Measurements from ENCODE around the gene TLE4.

Gene TLE4

GRCh38 chr9:79719989-79720388 lies 148.2 kb downstream of the TLE4 start:
- FAIRE-seq (no peak), DNase-seq (ENCODE audit: insufficient read length, low spot score) (no peak)
- TF ChIP-seq, protein P1, sequence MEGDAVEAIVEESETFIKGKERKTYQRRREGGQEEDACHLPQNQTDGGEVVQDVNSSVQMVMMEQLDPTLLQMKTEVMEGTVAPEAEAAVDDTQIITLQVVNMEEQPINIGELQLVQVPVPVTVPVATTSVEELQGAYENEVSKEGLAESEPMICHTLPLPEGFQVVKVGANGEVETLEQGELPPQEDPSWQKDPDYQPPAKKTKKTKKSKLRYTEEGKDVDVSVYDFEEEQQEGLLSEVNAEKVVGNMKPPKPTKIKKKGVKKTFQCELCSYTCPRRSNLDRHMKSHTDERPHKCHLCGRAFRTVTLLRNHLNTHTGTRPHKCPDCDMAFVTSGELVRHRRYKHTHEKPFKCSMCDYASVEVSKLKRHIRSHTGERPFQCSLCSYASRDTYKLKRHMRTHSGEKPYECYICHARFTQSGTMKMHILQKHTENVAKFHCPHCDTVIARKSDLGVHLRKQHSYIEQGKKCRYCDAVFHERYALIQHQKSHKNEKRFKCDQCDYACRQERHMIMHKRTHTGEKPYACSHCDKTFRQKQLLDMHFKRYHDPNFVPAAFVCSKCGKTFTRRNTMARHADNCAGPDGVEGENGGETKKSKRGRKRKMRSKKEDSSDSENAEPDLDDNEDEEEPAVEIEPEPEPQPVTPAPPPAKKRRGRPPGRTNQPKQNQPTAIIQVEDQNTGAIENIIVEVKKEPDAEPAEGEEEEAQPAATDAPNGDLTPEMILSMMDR (IDR thresholded peaks at IDR 0.05; ENCODE audit: insufficient read depth, missing control alignments), result no peak

DNA sequence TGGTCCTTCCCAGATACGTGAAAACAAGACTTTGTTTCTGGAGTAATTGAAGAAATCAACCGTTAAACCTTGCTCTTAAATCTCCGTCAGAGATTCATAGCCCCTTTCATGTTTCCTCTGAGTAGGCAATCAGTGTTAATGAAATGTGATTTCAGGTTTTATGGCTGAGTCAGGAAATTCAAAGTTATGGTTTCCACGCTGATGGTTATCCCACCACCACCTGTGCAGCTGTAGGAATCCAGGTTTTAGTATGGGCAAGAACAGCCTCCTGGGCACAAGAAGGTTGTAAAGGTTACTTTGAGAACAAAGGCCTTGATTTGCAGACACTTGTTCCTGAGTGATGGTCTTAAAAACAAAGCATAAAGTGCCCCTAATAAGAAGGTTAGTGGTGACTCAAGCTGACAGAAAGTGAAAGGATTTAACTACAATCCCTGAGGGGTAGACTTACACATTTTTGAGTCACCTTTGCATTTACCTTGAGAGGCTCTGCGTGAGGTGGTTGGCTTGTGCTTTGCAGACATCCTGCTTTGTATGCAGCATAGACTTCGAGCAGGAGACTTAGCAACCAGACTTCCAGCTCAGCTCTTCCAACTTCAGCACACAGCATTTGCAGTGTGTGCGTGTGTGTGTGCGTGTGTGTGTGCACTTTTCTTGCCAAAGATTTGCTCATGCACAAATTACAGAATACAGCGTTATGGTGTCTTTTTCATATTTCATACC lies 159.6 kb downstream of the TLE4 start:
- DNase-seq (ENCODE audit: insufficient read length, low spot score) (no peak), FAIRE-seq (no peak)
- TF ChIP-seq, protein P1 (IDR thresholded peaks at IDR 0.05; ENCODE audit: insufficient read depth, missing control alignments), result no peak

DNA sequence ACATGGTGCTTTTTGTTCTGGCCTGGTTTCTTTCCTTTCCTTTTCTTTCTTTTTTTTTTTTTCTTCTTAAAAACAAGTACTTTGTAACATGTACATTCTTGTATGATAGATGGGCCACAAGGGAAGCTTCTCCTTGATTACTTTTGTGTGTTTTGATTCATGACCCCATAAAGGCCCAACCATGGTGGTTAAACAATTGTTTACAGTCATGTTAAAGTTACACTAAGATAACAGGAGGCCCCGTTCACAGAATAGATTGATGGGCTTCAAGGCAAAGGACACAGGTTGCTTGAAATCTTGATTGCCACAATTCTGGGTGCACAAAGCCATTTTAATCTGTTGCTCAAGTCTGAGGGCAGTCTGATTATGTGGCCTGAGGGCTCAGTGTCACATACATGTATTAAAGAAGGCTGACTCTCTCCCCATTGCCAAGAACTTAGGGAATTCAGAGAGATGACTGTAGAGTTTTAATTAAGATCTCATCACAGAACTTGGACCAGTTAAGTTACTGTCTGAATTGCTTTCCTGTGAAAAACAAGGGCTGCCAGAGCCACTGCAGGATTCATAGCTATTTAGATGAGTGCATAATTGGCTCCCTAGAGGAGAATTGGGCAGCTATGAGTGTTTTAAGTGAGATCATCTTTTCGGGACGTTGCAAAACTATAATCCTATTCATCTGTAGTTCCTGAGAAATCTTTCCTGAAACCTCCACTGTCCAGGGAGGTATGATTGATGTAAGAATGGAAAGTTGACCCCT lies 163.4 kb downstream of the TLE4 start:
- FAIRE-seq (no peak), DNase-seq (ENCODE audit: insufficient read length, low spot score) (no peak)
- TF ChIP-seq, protein P1 (IDR thresholded peaks at IDR 0.05; ENCODE audit: insufficient read depth, missing control alignments), result no peak

DNA sequence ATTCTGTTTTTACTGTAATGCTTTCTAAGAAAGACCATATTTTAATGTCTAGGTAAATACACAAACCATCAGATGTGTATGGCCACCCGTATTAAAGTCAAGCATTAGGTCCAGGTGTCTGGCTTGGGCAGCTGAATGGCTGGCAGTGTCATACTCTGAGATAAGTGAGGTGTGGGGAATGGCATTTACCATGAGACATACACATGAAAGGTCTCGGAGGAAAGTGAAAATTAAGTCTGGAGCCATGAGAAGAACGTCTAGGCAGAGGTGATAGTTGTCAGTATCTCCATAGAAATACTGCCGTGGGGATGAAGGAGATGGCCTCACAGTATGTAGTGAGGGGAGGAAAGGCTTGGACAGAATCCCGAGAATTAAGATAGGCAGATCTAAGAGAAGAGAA lies 164.3 kb downstream of the TLE4 start:
- FAIRE-seq (no peak), DNase-seq (ENCODE audit: insufficient read length, low spot score) (no peak)
- TF ChIP-seq, protein P1 (IDR thresholded peaks at IDR 0.05; ENCODE audit: insufficient read depth, missing control alignments), result no peak

- DNase-seq (ENCODE audit: insufficient read length, low spot score) (no peak), FAIRE-seq (no peak)
- TF ChIP-seq, protein P1 (IDR thresholded peaks at IDR 0.05; ENCODE audit: insufficient read depth, missing control alignments), result no peak
These were observed 169.6 kb downstream of the TLE4 start for GRCh38 chr9:79741381-79741780.

- no peak for DNase-seq (ENCODE audit: insufficient read length, low spot score)
- no peak for FAIRE-seq
- TF ChIP-seq, protein P1 (IDR thresholded peaks at IDR 0.05; ENCODE audit: insufficient read depth, missing control alignments), result no peak
These were observed 170.5 kb downstream of the TLE4 start for GRCh38 chr9:79742110-79742721.

Data from D721Med (cell line).